Adrenal gland (tissue), 5 donors: ENCODE measurements around the gene PTPRD.

Experiments
- POLR2A ChIP-seq, 2 donors: fragments of 450-650 bp; IDR thresholded peaks; one replicate each; pipeline ENCODE4 v1.6.1; 2017; ENCODE audit warnings: antibody characterized with exemption in 2 of 2, mild to moderate bottlenecking in 2 of 2, moderate library complexity in 1 of 2
- TF ChIP-seq, protein P1 (sequence below), 6 experiments: fragments of 450-650 bp in 4 of 6; fragments of 200-600 bp in 2 of 6; sonication (generic) in 1 of 6; IDR thresholded peaks; 1 replicate in 5 of 6; 2 replicates in 1 of 6; pipeline versions ENCODE4 v1.5.1 to v1.8.0; 2016 to 2021; ENCODE audit warnings: antibody characterized with exemption in 6 of 6, mild to moderate bottlenecking in 2 of 6, moderate library complexity in 1 of 6
- donor health status: DM: no; HTN: no; CAD: no.

DNA sequence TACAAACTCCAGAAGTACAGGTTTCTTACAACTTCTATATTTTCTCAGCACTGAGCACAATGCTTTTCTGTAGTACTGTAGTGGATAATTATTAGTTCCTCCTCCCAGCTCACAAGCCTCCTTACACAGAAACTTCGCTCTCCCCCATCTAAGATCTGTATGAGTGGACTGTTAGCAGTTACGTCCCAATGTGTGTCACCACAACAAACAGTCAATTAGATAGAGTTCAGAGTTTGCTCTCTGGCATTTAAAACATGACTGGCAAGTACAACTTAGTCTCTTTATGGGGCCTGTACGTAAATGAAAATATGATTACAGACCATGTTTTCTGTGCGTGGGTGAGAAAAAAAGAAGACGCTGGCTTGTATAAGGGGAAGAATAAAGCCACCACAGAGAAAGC is 2181.9 kb downstream of the PTPRD start:
- TF ChIP-seq, protein P1, sequence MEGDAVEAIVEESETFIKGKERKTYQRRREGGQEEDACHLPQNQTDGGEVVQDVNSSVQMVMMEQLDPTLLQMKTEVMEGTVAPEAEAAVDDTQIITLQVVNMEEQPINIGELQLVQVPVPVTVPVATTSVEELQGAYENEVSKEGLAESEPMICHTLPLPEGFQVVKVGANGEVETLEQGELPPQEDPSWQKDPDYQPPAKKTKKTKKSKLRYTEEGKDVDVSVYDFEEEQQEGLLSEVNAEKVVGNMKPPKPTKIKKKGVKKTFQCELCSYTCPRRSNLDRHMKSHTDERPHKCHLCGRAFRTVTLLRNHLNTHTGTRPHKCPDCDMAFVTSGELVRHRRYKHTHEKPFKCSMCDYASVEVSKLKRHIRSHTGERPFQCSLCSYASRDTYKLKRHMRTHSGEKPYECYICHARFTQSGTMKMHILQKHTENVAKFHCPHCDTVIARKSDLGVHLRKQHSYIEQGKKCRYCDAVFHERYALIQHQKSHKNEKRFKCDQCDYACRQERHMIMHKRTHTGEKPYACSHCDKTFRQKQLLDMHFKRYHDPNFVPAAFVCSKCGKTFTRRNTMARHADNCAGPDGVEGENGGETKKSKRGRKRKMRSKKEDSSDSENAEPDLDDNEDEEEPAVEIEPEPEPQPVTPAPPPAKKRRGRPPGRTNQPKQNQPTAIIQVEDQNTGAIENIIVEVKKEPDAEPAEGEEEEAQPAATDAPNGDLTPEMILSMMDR (IDR thresholded peaks at IDR 0.05): no peak
- TF ChIP-seq POLR2A (IDR thresholded peaks at IDR 0.05): no peak
